ENCODE data around the gene WDR88. TPM values are rescaled to one million over a fixed set of nuclear protein-coding genes. Genes with fewer than 3 reads are reported as not detected.

WDR88 gene
- total and polyA plus RNA-seq, 2 of the 8 experiments (the other 6 are each of a cell fraction or from before 2014, with no cell fraction given): not detected

DNA sequence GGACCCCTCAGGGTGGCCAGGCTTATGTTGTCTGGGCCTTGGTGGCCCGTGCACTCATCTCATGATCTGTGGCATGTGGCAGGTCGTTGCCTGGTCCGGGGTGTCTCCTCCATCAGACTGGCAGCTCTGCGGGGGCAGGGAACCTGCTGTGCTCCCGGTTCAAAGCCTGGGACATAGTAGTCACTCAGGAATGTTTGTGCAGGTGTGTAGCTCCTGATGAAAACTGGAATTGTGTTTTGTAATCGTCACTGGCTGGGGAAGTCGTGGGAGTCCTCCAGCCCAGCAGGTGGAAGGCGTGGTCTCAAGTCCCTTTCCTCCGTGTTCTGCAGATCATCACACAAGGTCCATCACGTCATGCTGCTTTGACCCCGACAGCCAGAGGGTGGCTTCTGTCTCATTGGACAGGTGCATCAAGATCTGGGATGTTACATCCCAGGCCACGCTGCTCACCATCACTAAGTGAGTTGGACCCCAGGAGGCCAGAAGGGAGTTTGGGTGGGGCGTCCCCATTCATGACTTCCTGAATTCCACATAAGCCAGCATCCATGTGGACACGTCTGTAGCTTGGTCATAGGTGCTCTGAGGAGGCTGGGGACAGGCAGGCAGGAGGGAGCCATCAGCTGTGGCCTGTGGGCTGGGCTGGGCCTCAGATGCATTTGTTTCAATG lies 19.1 kb downstream of the WDR88 start (continued):
- TF ChIP-seq BCL11A (IDR thresholded peaks at IDR 0.05; ENCODE audit: low read depth in 2 of 2, low read length in 2 of 2): no peak

All from H1 (cell line).